OCI-LY3 (cell line): Measurements from ENCODE around the gene FCHSD2.

Experiments used
- H2AFZ ChIP-seq: fragments of 200-600, 300-600 bp; shearing (Covaris generic); 2 replicates; pipeline ENCODE4 v1.6.0; 2014; ENCODE audit warnings: antibody characterized with exemption, low read depth, low read length
- H3K27ac ChIP-seq: fragments of 200-600, 300-600 bp; sonication (generic); 2 replicates; pipeline ENCODE4 v1.5.1; 2014; ENCODE audit warnings: mild to moderate bottlenecking, low read length, moderate library complexity, mixed read lengths
- H3K27me3 ChIP-seq: fragments of 200-600, 300-600 bp; sonication (generic); 2 replicates; pipeline ENCODE4 v1.6.1; 2014; ENCODE audit warnings: low read depth, low read length, mixed read lengths
- H3K36me3 ChIP-seq: fragments of 200-600, 300-600 bp; sonication (generic); replicated peaks from 2 replicates; pipeline ENCODE3; 2014; ENCODE audit warnings: low read depth, low read length, mixed read lengths
- H3K4me1 ChIP-seq: fragments of 300-600, 200-600 bp; sonication (generic); 2 replicates; pipeline ENCODE4 v1.6.1; 2014; ENCODE audit warnings: low read length, mixed read lengths
- H3K4me2 ChIP-seq: fragments of 200-600, 300-600 bp; sonication (generic); 2 replicates; pipeline ENCODE4 v1.6.1; 2014; ENCODE audit warnings: low read length, mixed read lengths
- H3K4me3 ChIP-seq: fragments of 300-600, 200-600 bp; sonication (generic); 2 replicates; pipeline ENCODE4 v1.5.1; 2014; ENCODE audit warnings: antibody characterized with exemption, mild to moderate bottlenecking, low read length, moderate library complexity
- H3K79me2 ChIP-seq: fragments of 300-600, 200-600 bp; shearing (Covaris generic); 2 replicates; pipeline ENCODE4 v1.6.1; 2014; ENCODE audit warnings: mild to moderate bottlenecking, low read length, mixed read lengths
- H3K9ac ChIP-seq: fragments of 300-600, 200-600 bp; shearing (Covaris generic); 2 replicates; pipeline ENCODE4 v1.6.0; 2014; ENCODE audit warnings: mild to moderate bottlenecking, low read length, moderate library complexity
- H3K9me3 ChIP-seq: fragments of 200-600, 300-600 bp; shearing (Covaris generic); 2 replicates; pipeline ENCODE4 v1.6.1; 2014; ENCODE audit warnings: low read length, mixed read lengths; ENCODE audit not compliant: insufficient read depth
- H4K20me1 ChIP-seq: fragments of 200-600, 300-600 bp; sonication (generic); 2 replicates; pipeline ENCODE4 v1.6.1; 2016; ENCODE audit warnings: low read length, mixed read lengths; ENCODE audit not compliant: insufficient read depth
- EZH2phosphoT487 ChIP-seq: fragments of 200-600 bp; shearing (Covaris generic); IDR thresholded peaks from 2 replicates; pipeline ENCODE4 v1.6.1; 2018; ENCODE audit warnings: antibody characterized with exemption, mixed run types, low read depth
- TF ChIP-seq, protein P1 (sequence below): fragments of 200-600, 300-600 bp; sonication (generic); IDR thresholded peaks from 2 replicates; pipeline ENCODE4 v1.5.1; 2014; ENCODE audit warnings: antibody characterized with exemption, low read length, low read depth

FCHSD2 gene

DNA sequence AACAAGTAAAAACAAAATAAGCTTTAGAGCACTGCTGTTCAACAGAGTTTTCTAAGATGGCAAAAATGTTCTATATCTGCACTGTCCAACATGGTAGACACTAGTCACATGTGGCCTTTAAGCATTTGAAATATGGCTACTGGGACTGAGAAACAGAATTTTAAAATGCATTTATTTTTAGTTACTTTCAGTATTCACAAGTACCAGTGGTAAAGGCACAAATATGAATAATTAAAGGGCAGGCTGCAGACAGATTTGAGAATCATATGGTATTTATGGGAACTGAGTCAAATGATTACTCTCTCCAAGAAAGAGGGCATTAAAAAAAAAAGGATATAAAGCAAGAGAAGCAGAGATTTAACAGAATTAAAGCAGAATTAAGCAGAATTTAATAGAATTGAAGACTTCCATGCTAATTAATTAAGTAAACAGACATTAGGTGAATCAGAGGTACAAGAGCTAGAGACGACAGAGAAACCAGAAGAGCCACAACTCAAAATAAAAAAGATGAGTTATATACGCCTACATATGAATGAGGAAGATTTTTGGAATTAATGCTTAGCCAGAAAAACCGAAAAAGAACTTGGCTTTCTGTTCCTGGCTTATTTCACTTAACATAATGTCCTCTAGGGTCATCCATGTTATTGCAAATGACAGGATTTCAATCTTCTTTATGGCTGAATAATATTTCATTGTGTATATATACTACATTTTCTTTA lies 167.5 kb downstream of the FCHSD2 start:
- Histone ChIP-seq H2AFZ (no peak overlapping the region), H3K4me2 (no peak overlapping the region), H3K9me3 (no peaks in the 10 kb centered on the region), H3K36me3 (peaks cover 57% of the 10 kb centered on the region), H3K27me3 (no peaks in the 10 kb centered on the region), H3K79me2 (peaks cover 97% of the 10 kb centered on the region), H3K4me3 (no peak overlapping the region), H3K4me1 (peaks cover 33% of the 10 kb centered on the region), H4K20me1 (peaks cover 74% of the 10 kb centered on the region), H3K9ac (no peak overlapping the region), H3K27ac (peak overlapping the region; percentile 10)
- TF ChIP-seq EZH2phosphoT487 = no peak
- TF ChIP-seq, protein P1, sequence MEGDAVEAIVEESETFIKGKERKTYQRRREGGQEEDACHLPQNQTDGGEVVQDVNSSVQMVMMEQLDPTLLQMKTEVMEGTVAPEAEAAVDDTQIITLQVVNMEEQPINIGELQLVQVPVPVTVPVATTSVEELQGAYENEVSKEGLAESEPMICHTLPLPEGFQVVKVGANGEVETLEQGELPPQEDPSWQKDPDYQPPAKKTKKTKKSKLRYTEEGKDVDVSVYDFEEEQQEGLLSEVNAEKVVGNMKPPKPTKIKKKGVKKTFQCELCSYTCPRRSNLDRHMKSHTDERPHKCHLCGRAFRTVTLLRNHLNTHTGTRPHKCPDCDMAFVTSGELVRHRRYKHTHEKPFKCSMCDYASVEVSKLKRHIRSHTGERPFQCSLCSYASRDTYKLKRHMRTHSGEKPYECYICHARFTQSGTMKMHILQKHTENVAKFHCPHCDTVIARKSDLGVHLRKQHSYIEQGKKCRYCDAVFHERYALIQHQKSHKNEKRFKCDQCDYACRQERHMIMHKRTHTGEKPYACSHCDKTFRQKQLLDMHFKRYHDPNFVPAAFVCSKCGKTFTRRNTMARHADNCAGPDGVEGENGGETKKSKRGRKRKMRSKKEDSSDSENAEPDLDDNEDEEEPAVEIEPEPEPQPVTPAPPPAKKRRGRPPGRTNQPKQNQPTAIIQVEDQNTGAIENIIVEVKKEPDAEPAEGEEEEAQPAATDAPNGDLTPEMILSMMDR = no peak

- Histone ChIP-seq H3K79me2 (peaks cover 97% of the 10 kb centered on the region), H3K36me3 (peaks cover 60% of the 10 kb centered on the region), H4K20me1 (peaks cover 85% of the 10 kb centered on the region), H3K27ac (no peak overlapping the region), H3K27me3 (no peaks in the 10 kb centered on the region), H3K9ac (no peak overlapping the region), H3K9me3 (no peaks in the 10 kb centered on the region), H3K4me3 (no peak overlapping the region), H3K4me1 (peaks cover 33% of the 10 kb centered on the region), H3K4me2 (no peak overlapping the region), H2AFZ (no peak overlapping the region)
- TF ChIP-seq EZH2phosphoT487 = no peak
- TF ChIP-seq, protein P1 = no peak
Measured at GRCh38 chr11:72972496-72973128, 169.5 kb downstream of the FCHSD2 start.

GRCh38 chr11:72971192-72971967 lies 170.7 kb downstream of the FCHSD2 start:
- Histone ChIP-seq H3K4me1 (peaks cover 26% of the 10 kb centered on the region), H3K4me3 (no peak overlapping the region), H3K79me2 (peaks cover 93% of the 10 kb centered on the region), H3K36me3 (peaks cover 62% of the 10 kb centered on the region), H3K9me3 (no peaks in the 10 kb centered on the region), H3K9ac (no peak overlapping the region), H3K27ac (no peak overlapping the region), H3K27me3 (no peaks in the 10 kb centered on the region), H3K4me2 (no peak overlapping the region), H4K20me1 (peaks cover 80% of the 10 kb centered on the region), H2AFZ (no peak overlapping the region)
- TF ChIP-seq, protein P1 = no peak
- TF ChIP-seq EZH2phosphoT487 = no peak

DNA sequence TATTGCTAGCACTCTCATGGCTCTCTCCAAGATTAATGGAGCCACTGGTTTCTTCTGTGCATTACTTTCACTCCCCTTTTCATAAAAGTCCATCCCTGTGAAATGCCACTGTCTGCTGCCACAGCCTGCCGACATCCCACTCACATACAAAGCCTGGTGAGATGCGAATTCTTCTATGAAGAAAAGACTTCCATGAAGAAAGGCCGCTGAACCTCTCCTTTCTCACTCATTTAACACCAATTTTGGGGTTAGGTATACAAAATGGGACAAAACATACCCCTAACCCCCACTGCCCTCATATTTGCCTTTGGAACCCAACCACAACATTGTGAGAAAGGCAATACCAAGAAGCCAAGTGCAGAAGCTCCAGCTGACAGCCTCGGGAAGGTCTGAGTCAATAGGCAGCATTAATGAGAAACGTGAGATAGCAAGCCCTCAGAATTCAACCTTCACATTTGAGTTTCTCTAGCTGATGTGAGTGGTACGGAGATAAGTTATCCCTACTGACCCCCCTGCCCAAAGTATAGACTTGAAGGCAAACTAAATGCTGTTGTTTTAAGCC lies 171.5 kb downstream of the FCHSD2 start:
- no peak overlapping the region for H3K9ac ChIP-seq
- H3K4me2 ChIP-seq = no peak overlapping the region
- H3K27ac ChIP-seq = peak overlapping the region; percentile 24; the same call in 1 of the 2 replicates
- H3K4me3 ChIP-seq = no peak overlapping the region
- peaks cover 76% of the 10 kb centered on the region for H4K20me1 ChIP-seq
- TF ChIP-seq EZH2phosphoT487 = no peak
- TF ChIP-seq, protein P1 = no peak
- H2AFZ ChIP-seq = no peak overlapping the region
- peaks cover 89% of the 10 kb centered on the region for H3K79me2 ChIP-seq
- H3K36me3 ChIP-seq = peaks cover 64% of the 10 kb centered on the region
- H3K27me3 ChIP-seq = no peaks in the 10 kb centered on the region
- no peaks in the 10 kb centered on the region for H3K9me3 ChIP-seq
- H3K4me1 ChIP-seq = peaks cover 19% of the 10 kb centered on the region
